Measurements from ENCODE around the gene BNC1. TPM values are rescaled to one million over a fixed set of nuclear protein-coding genes. Genes with fewer than 3 reads are reported as not detected.

The BNC1 gene
- polyA plus RNA-seq, 1 of the 3 experiments (the other 2 are of a cell fraction), result not detected

DNA sequence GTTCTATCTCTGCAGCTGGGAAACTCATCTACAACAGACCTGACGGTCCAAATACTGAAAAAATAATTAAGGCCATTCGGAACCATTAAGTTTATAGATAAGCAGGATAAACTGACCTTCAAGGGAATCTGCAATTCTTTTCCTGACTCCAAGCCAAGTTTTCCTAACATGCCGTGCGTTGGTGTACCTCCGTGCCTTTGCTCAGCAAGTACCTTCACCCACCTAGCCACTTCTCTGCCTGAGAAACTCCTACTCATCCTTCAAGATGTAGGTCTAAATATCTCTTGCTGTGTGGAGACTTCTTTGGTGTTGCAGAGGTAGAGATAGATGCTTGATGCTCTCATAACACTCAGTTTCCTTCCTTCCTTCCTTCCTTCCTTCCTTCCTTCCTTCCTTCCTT is 24.2 kb upstream of the BNC1 start:
- H4K20me1 ChIP-seq (ENCODE audit: insufficient read depth), result no peaks in the 10 kb centered on the region
- no peaks in the 10 kb centered on the region for H3K9me2 ChIP-seq
- H3F3A ChIP-seq (replicated peaks; ENCODE audit: insufficient read depth), result no peaks in the 10 kb centered on the region
- H3K4me3 ChIP-seq (ENCODE audit: low read depth in 2 of 2, low read length in 1 of 2), result no peak overlapping the region
- H3K27ac ChIP-seq (ENCODE audit: low read depth in 2 of 2, low read length in 1 of 2), result no peak overlapping the region
- TF ChIP-seq, protein P1, sequence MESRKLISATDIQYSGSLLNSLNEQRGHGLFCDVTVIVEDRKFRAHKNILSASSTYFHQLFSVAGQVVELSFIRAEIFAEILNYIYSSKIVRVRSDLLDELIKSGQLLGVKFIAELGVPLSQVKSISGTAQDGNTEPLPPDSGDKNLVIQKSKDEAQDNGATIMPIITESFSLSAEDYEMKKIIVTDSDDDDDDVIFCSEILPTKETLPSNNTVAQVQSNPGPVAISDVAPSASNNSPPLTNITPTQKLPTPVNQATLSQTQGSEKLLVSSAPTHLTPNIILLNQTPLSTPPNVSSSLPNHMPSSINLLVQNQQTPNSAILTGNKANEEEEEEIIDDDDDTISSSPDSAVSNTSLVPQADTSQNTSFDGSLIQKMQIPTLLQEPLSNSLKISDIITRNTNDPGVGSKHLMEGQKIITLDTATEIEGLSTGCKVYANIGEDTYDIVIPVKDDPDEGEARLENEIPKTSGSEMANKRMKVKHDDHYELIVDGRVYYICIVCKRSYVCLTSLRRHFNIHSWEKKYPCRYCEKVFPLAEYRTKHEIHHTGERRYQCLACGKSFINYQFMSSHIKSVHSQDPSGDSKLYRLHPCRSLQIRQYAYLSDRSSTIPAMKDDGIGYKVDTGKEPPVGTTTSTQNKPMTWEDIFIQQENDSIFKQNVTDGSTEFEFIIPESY (IDR thresholded peaks at IDR 0.05; ENCODE audit: borderline replicate concordance, low read depth), result no peak
- TF ChIP-seq EP300 (IDR thresholded peaks at IDR 0.05; ENCODE audit: borderline replicate concordance in 1 of 2, low read depth in 1 of 2, low read length in 1 of 2) (no peak), ELF1 (IDR thresholded peaks at IDR 0.05) (no peak), EZH2phosphoT487 (IDR thresholded peaks at IDR 0.05; ENCODE audit: borderline replicate concordance, low read depth) (no peak), GABPA (IDR thresholded peaks at IDR 0.05; ENCODE audit: low read depth) (no peak), USF2 (IDR thresholded peaks at IDR 0.05; ENCODE audit: borderline replicate concordance, low read depth, low read length) (no peak), SMC3 (IDR thresholded peaks at IDR 0.05; ENCODE audit: low read depth, low read length) (no peak), MAX (IDR thresholded peaks at IDR 0.05; ENCODE audit: low read depth) (no peak), TCF12 (IDR thresholded peaks at IDR 0.05) (no peak), REST (IDR thresholded peaks at IDR 0.05; ENCODE audit: low read depth, low read length) (no peak), NFIC (IDR thresholded peaks at IDR 0.05; ENCODE audit: borderline replicate concordance) (no peak), SIN3A (IDR thresholded peaks at IDR 0.05; ENCODE audit: borderline replicate concordance, low read depth, low read length) (no peak), RXRA (IDR thresholded peaks at IDR 0.05; ENCODE audit: borderline replicate concordance, low read depth) (no peak)
- TF ChIP-seq, protein P2, sequence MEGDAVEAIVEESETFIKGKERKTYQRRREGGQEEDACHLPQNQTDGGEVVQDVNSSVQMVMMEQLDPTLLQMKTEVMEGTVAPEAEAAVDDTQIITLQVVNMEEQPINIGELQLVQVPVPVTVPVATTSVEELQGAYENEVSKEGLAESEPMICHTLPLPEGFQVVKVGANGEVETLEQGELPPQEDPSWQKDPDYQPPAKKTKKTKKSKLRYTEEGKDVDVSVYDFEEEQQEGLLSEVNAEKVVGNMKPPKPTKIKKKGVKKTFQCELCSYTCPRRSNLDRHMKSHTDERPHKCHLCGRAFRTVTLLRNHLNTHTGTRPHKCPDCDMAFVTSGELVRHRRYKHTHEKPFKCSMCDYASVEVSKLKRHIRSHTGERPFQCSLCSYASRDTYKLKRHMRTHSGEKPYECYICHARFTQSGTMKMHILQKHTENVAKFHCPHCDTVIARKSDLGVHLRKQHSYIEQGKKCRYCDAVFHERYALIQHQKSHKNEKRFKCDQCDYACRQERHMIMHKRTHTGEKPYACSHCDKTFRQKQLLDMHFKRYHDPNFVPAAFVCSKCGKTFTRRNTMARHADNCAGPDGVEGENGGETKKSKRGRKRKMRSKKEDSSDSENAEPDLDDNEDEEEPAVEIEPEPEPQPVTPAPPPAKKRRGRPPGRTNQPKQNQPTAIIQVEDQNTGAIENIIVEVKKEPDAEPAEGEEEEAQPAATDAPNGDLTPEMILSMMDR (IDR thresholded peaks at IDR 0.05), result no peak
- peaks cover 0 to 8% of the 10 kb centered on the region in 2 experiments; a peak in 1 of 4 replicates for H3K4me1 ChIP-seq (ENCODE audit: control insufficient read depth in 1 of 2, insufficient read depth in 2 of 2, low read depth in 1 of 2, low read length in 1 of 2)
- no peak overlapping the region for H2AFZ ChIP-seq (ENCODE audit: low read depth)
- POLR2A ChIA-PET, result no interaction called here
- H3K27me3 ChIP-seq (ENCODE audit: insufficient read depth), result peaks cover 7% of the 10 kb centered on the region; the same call in 1 of the 2 replicates
- H3K9ac ChIP-seq, result no peak overlapping the region
- DNase-seq, result no peak
- 26% methylated on average over 5 of the region's 5 CpGs for WGBS (ENCODE audit: low lambda C conversion rate)
- H3K4me2 ChIP-seq, result no peak overlapping the region
- CTCF ChIA-PET, result no interaction called here
- H3K79me2 ChIP-seq (ENCODE audit: insufficient read depth), result no peaks in the 10 kb centered on the region
- no peaks in the 10 kb centered on the region for H3K36me3 ChIP-seq (replicated peaks in 1 of 2; ENCODE audit: control insufficient read depth in 1 of 2, insufficient read depth in 2 of 2, low read length in 1 of 2)
- no peaks in the 10 kb centered on the region for H3K9me3 ChIP-seq

Data from SK-N-SH (cell line).